ENCODE data around the gene ATP2B2.
A peak's percentile ranks its signal among the peaks of the same experiment; 100 is the strongest.

Gene ATP2B2

DNA sequence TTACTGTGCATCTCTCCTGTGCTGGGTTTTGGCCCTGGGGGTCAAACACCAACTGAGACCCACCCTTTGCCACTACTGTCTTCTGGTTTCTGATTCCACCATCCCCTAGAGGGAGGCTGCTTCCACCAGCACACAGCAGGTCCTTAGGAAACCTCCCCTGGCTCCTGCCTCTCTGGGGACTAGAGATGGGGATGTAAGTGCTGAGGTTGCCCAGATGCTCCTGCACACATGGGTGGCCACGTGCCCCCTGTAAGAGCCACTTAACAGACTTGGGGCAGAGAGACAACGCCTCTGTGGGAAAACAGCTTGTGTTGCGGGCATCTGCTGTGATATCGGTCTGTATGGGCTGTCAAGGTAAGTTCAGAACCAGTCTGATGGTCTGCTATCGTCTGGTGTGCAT is 83.4 kb downstream of the ATP2B2 start:
- Histone ChIP-seq H3K4me1 (ENCODE audit: control insufficient read depth in 2 of 2, insufficient read depth in 1 of 2, low read depth in 1 of 2, low read length in 2 of 2) (no peaks in the 10 kb centered on the region), H3K9me3 (replicated peaks in 1 of 2; ENCODE audit: control insufficient read depth in 2 of 2, insufficient read depth in 1 of 2, low read depth in 1 of 2, low read length in 2 of 2) (no peaks in the 10 kb centered on the region), H2AFZ (ENCODE audit: low read length) (no peak overlapping the region), H3K27me3 (ENCODE audit: control insufficient read depth in 3 of 3, insufficient read depth in 3 of 3, low read depth in 1 of 3, low read length in 3 of 3) (peaks cover 0 to 18% (median 0%) of the 10 kb centered on the region in 3 experiments), H4K8ac (ENCODE audit: low read depth, low read length) (no peak overlapping the region), H3K23ac (ENCODE audit: low read depth, low read length, poor library complexity) (no peak overlapping the region), H2BK15ac (ENCODE audit: low read length) (no peak overlapping the region), H3K4me3 (ENCODE audit: low read length in 2 of 2) (no peak overlapping the region), H3K36me3 (replicated peaks in 1 of 2; ENCODE audit: control insufficient read depth in 2 of 2, insufficient read depth in 2 of 2, low read length in 2 of 2) (no peaks in the 10 kb centered on the region), H3K4me2 (ENCODE audit: insufficient read depth, low read length, poor library complexity, severe bottlenecking) (no peak overlapping the region), H2BK12ac (ENCODE audit: low read length) (no peak overlapping the region), H3K79me1 (ENCODE audit: low read depth, low read length) (no peaks in the 10 kb centered on the region), H4K91ac (ENCODE audit: low read depth, low read length, poor library complexity) (peak overlapping the region; percentile 62), H3K4ac (ENCODE audit: low read length) (no peak overlapping the region), H3K9ac (ENCODE audit: low read depth, low read length, poor library complexity) (no peak overlapping the region), H3K18ac (ENCODE audit: low read length) (peak overlapping the region; percentile 21), H3K14ac (ENCODE audit: low read length) (no peak overlapping the region), H2BK5ac (ENCODE audit: low read length) (no peak overlapping the region), H2BK120ac (ENCODE audit: low read depth, low read length) (no peak overlapping the region), H3K27ac (replicated peaks; ENCODE audit: low read length) (no peak overlapping the region), H2AK5ac (ENCODE audit: low read depth, low read length) (no peak overlapping the region)
- WGBS, 2 donors (ENCODE audit: extremely low coverage in 2 of 2, insufficient read length in 2 of 2, insufficient replicate concordance in 1 of 2) = no CpG with 5 or more reads among the region's 5 CpGs
- DNase-seq (ENCODE audit: low spot score) = no peak

- H2BK12ac ChIP-seq (ENCODE audit: low read length) = no peak overlapping the region
- no peak overlapping the region for H2AFZ ChIP-seq (ENCODE audit: low read length)
- H2AK5ac ChIP-seq (ENCODE audit: low read depth, low read length) = no peak overlapping the region
- no peak overlapping the region for H3K4me3 ChIP-seq (ENCODE audit: low read length in 2 of 2)
- H3K27me3 ChIP-seq (ENCODE audit: control insufficient read depth in 3 of 3, insufficient read depth in 3 of 3, low read depth in 1 of 3, low read length in 3 of 3) = peaks cover 0 to 19% (median 0%) of the 10 kb centered on the region in 3 experiments
- no peaks in the 10 kb centered on the region for H3K79me1 ChIP-seq (ENCODE audit: low read depth, low read length)
- no peak overlapping the region for H4K91ac ChIP-seq (ENCODE audit: low read depth, low read length, poor library complexity)
- H2BK15ac ChIP-seq (ENCODE audit: low read length) = peak overlapping the region; percentile 22
- no peak overlapping the region for H3K9ac ChIP-seq (ENCODE audit: low read depth, low read length, poor library complexity)
- H4K8ac ChIP-seq (ENCODE audit: low read depth, low read length) = no peak overlapping the region
- H3K23ac ChIP-seq (ENCODE audit: low read depth, low read length, poor library complexity) = peak overlapping the region; percentile 86
- no peak for DNase-seq (ENCODE audit: low spot score)
- H3K4me2 ChIP-seq (ENCODE audit: insufficient read depth, low read length, poor library complexity, severe bottlenecking) = no peak overlapping the region
- H2BK120ac ChIP-seq (ENCODE audit: low read depth, low read length) = no peak overlapping the region
- no peak overlapping the region for H3K18ac ChIP-seq (ENCODE audit: low read length)
- H3K27ac ChIP-seq (replicated peaks; ENCODE audit: low read length) = no peak overlapping the region
- H3K36me3 ChIP-seq (replicated peaks in 1 of 2; ENCODE audit: control insufficient read depth in 2 of 2, insufficient read depth in 2 of 2, low read length in 2 of 2) = no peaks in the 10 kb centered on the region
- no peak overlapping the region for H2BK5ac ChIP-seq (ENCODE audit: low read length)
- H3K9me3 ChIP-seq (replicated peaks in 1 of 2; ENCODE audit: control insufficient read depth in 2 of 2, insufficient read depth in 1 of 2, low read depth in 1 of 2, low read length in 2 of 2) = no peaks in the 10 kb centered on the region
- no CpG with 5 or more reads among the region's 6 CpGs for WGBS, 2 donors (ENCODE audit: extremely low coverage in 2 of 2, insufficient read length in 2 of 2, insufficient replicate concordance in 1 of 2)
- H3K4ac ChIP-seq (ENCODE audit: low read length) = no peak overlapping the region
- no peaks in the 10 kb centered on the region for H3K4me1 ChIP-seq (ENCODE audit: control insufficient read depth in 2 of 2, insufficient read depth in 1 of 2, low read depth in 1 of 2, low read length in 2 of 2)
- peak overlapping the region; percentile 43 for H3K14ac ChIP-seq (ENCODE audit: low read length)
These were observed 84.5 kb downstream of the ATP2B2 start for GRCh38 chr3:10420745-10421475.

- no peaks in the 10 kb centered on the region for H3K79me1 ChIP-seq (ENCODE audit: low read depth, low read length)
- no peak overlapping the region for H3K18ac ChIP-seq (ENCODE audit: low read length)
- H2BK5ac ChIP-seq (ENCODE audit: low read length) = no peak overlapping the region
- H3K14ac ChIP-seq (ENCODE audit: low read length) = no peak overlapping the region
- no peak overlapping the region for H3K27ac ChIP-seq (replicated peaks; ENCODE audit: low read length)
- H3K4ac ChIP-seq (ENCODE audit: low read length) = peak overlapping the region; percentile 39
- H2BK120ac ChIP-seq (ENCODE audit: low read depth, low read length) = no peak overlapping the region
- peak overlapping the region; percentile 31 for H2AK5ac ChIP-seq (ENCODE audit: low read depth, low read length)
- no peaks in the 10 kb centered on the region for H3K36me3 ChIP-seq (replicated peaks in 1 of 2; ENCODE audit: control insufficient read depth in 2 of 2, insufficient read depth in 2 of 2, low read length in 2 of 2)
- no peak overlapping the region for H2AFZ ChIP-seq (ENCODE audit: low read length)
- H4K8ac ChIP-seq (ENCODE audit: low read depth, low read length) = no peak overlapping the region
- H3K23ac ChIP-seq (ENCODE audit: low read depth, low read length, poor library complexity) = peak overlapping the region; percentile 17
- H3K27me3 ChIP-seq (ENCODE audit: control insufficient read depth in 3 of 3, insufficient read depth in 3 of 3, low read depth in 1 of 3, low read length in 3 of 3) = peaks cover 0 to 19% (median 0%) of the 10 kb centered on the region in 3 experiments
- DNase-seq (ENCODE audit: low spot score) = no peak
- H2BK12ac ChIP-seq (ENCODE audit: low read length) = no peak overlapping the region
- H3K4me3 ChIP-seq (ENCODE audit: low read length in 2 of 2) = no peak overlapping the region
- no peaks in the 10 kb centered on the region for H3K4me1 ChIP-seq (ENCODE audit: control insufficient read depth in 2 of 2, insufficient read depth in 1 of 2, low read depth in 1 of 2, low read length in 2 of 2)
- H2BK15ac ChIP-seq (ENCODE audit: low read length) = no peak overlapping the region
- no peak overlapping the region for H3K4me2 ChIP-seq (ENCODE audit: insufficient read depth, low read length, poor library complexity, severe bottlenecking)
- H3K9me3 ChIP-seq (replicated peaks in 1 of 2; ENCODE audit: control insufficient read depth in 2 of 2, insufficient read depth in 1 of 2, low read depth in 1 of 2, low read length in 2 of 2) = no peaks in the 10 kb centered on the region
- no peak overlapping the region for H3K9ac ChIP-seq (ENCODE audit: low read depth, low read length, poor library complexity)
- WGBS, 2 donors (ENCODE audit: extremely low coverage in 2 of 2, insufficient read length in 2 of 2, insufficient replicate concordance in 1 of 2) = no CpG with 5 or more reads among the region's 11 CpGs
- H4K91ac ChIP-seq (ENCODE audit: low read depth, low read length, poor library complexity) = no peak overlapping the region
These were observed 85.7 kb downstream of the ATP2B2 start for GRCh38 chr3:10419637-10420232.

DNA sequence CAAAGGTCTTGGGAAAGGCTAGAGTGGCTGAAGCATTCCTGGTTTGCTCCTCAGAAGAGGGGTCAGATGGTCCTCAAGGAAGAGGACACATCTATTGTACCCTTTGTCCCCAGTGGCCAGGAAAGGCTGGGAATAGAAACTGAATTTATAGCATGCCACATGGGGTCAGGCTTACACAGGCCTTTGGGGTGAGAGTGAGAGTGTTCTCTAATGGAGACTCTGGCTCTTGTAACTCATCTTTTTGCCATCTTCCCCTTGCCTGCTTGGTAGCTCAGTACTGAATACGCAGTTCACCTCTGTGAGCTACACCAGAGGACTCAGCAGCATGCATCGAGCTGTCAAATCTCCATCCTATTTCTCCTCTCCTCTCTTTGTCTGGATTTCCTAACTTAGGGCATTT is 87.5 kb downstream of the ATP2B2 start:
- H3K79me1 ChIP-seq (ENCODE audit: low read depth, low read length) = no peaks in the 10 kb centered on the region
- no peak overlapping the region for H3K14ac ChIP-seq (ENCODE audit: low read length)
- WGBS, 2 donors (ENCODE audit: extremely low coverage in 2 of 2, insufficient read length in 2 of 2, insufficient replicate concordance in 1 of 2) = no CpG with 5 or more reads among the region's 2 CpGs
- H4K8ac ChIP-seq (ENCODE audit: low read depth, low read length) = no peak overlapping the region
- no peak overlapping the region for H2AK5ac ChIP-seq (ENCODE audit: low read depth, low read length)
- H3K18ac ChIP-seq (ENCODE audit: low read length) = no peak overlapping the region
- no peaks in the 10 kb centered on the region for H3K36me3 ChIP-seq (replicated peaks in 1 of 2; ENCODE audit: control insufficient read depth in 2 of 2, insufficient read depth in 2 of 2, low read length in 2 of 2)
- H3K9me3 ChIP-seq (replicated peaks in 1 of 2; ENCODE audit: control insufficient read depth in 2 of 2, insufficient read depth in 1 of 2, low read depth in 1 of 2, low read length in 2 of 2) = no peaks in the 10 kb centered on the region
- peaks cover 0 to 20% (median 0%) of the 10 kb centered on the region in 3 experiments for H3K27me3 ChIP-seq (ENCODE audit: control insufficient read depth in 3 of 3, insufficient read depth in 3 of 3, low read depth in 1 of 3, low read length in 3 of 3)
- H2BK120ac ChIP-seq (ENCODE audit: low read depth, low read length) = no peak overlapping the region
- H2BK15ac ChIP-seq (ENCODE audit: low read length) = no peak overlapping the region
- H3K9ac ChIP-seq (ENCODE audit: low read depth, low read length, poor library complexity) = no peak overlapping the region
- no peak overlapping the region for H3K23ac ChIP-seq (ENCODE audit: low read depth, low read length, poor library complexity)
- no peak overlapping the region for H2BK5ac ChIP-seq (ENCODE audit: low read length)
- H2BK12ac ChIP-seq (ENCODE audit: low read length) = no peak overlapping the region
- no peak overlapping the region for H4K91ac ChIP-seq (ENCODE audit: low read depth, low read length, poor library complexity)
- no peak overlapping the region for H3K4me2 ChIP-seq (ENCODE audit: insufficient read depth, low read length, poor library complexity, severe bottlenecking)
- H3K4me1 ChIP-seq (ENCODE audit: control insufficient read depth in 2 of 2, insufficient read depth in 1 of 2, low read depth in 1 of 2, low read length in 2 of 2) = no peaks in the 10 kb centered on the region
- DNase-seq (ENCODE audit: low spot score) = no peak
- H3K4me3 ChIP-seq (ENCODE audit: low read length in 2 of 2) = no peak overlapping the region
- H3K27ac ChIP-seq (replicated peaks; ENCODE audit: low read length) = no peak overlapping the region
- H3K4ac ChIP-seq (ENCODE audit: low read length) = no peak overlapping the region
- H2AFZ ChIP-seq (ENCODE audit: low read length) = no peak overlapping the region
